Measurements from ENCODE around the gene LRRC8D.

- TF ChIP-seq CTCF (IDR thresholded peaks at IDR 0.05) = no peak
- TF ChIP-seq POLR2AphosphoS5 (IDR thresholded peaks at IDR 0.05; ENCODE audit: low read depth, low read length) = no peak
Observed at GRCh38 chr1:89904219-89904980, 83.6 kb downstream of the LRRC8D start.

All from Panc1 (cell line).